IMR-90 (cell line): ENCODE results near the gene BTN2A1. TPM values are rescaled to one million over a fixed set of nuclear protein-coding genes. Genes with fewer than 3 reads are reported as not detected.

Experiments
- ATAC-seq: fragments of 200-7000 bp; cut with Tn5 transposase; 2 replicates; pipeline ENCODE4 v1.9.1; 2020; ENCODE audit warnings: low read depth, mild to moderate bottlenecking, moderate library complexity
- BruUV-seq: library from RNA; stranded (reverse); fragments of 400-500 nt; replicated peaks from 2 replicates; lab custom pipeline; 2021; lab: Mats Ljungman, UMichigan
- CTCF ChIA-PET: fragments of 300-600 bp; formaldehyde crosslinking; extraction: SDS; loops from one replicate; lab custom pipeline; 2021; ENCODE audit warnings: antibody characterized with exemption; lab: Yijun Ruan, JAX
- POLR2A ChIA-PET: fragments of 300-600 bp; sonication (Branson Sonifier 250); formaldehyde crosslinking; loops from one replicate; lab custom pipeline; 2022; ENCODE audit warnings: antibody characterized with exemption; ENCODE audit not compliant: unreplicated experiment; lab: Charles Lee
- DNase-seq: peaks from one replicate; pipeline ENCODE4 v3.0.0; 2013
- H2AFZ ChIP-seq: replicated peaks from 2 replicates; pipeline ENCODE3; 2013; ENCODE audit warnings: low read length, mild to moderate bottlenecking; ENCODE audit not compliant: poor library complexity
- H2AK5ac ChIP-seq: 2 replicates; pipeline ENCODE4 v1.6.1; 2013; ENCODE audit warnings: low read depth, low read length, inconsistent platforms
- H2AK9ac ChIP-seq: replicated peaks from 2 replicates; pipeline ENCODE3; 2013; ENCODE audit warnings: mild to moderate bottlenecking, low read depth, low read length, moderate library complexity; ENCODE audit not compliant: poor library complexity
- H2BK120ac ChIP-seq: 2 replicates; pipeline ENCODE4 v1.6.1; 2013; ENCODE audit warnings: low read depth, low read length, inconsistent platforms
- H2BK15ac ChIP-seq: 3 replicates; pipeline ENCODE4 v1.6.1; 2013; ENCODE audit warnings: low read depth, low read length, inconsistent platforms
- H2BK20ac ChIP-seq: 2 replicates; pipeline ENCODE4 v1.6.1; 2013; ENCODE audit warnings: low read depth, mild to moderate bottlenecking, inconsistent platforms, low read length, moderate library complexity
- H2BK5ac ChIP-seq: 2 replicates; pipeline ENCODE4 v1.6.1; 2013; ENCODE audit warnings: mild to moderate bottlenecking, low read depth, low read length, inconsistent platforms; ENCODE audit not compliant: poor library complexity, severe bottlenecking
- H3K14ac ChIP-seq: replicated peaks from 2 replicates; pipeline ENCODE4 v1.6.1; 2013; ENCODE audit warnings: low read depth, low read length, inconsistent platforms
- H3K18ac ChIP-seq: 2 replicates; pipeline ENCODE4 v1.6.1; 2013; ENCODE audit warnings: low read depth, low read length, control low read depth
- H3K23ac ChIP-seq: 2 replicates; pipeline ENCODE4 v1.6.1; 2013; ENCODE audit warnings: low read depth, low read length, inconsistent platforms
- H3K27ac ChIP-seq: 2 replicates; pipeline ENCODE4 v1.5.1; 2013; ENCODE audit warnings: mild to moderate bottlenecking, control low read depth, low read length; ENCODE audit not compliant: insufficient read depth
- H3K27me3 ChIP-seq: 2 replicates; pipeline ENCODE4 v1.6.1; 2013; ENCODE audit warnings: low read length; ENCODE audit not compliant: control insufficient read depth, insufficient read depth
- H3K36me3 ChIP-seq: 2 replicates; pipeline ENCODE4 v1.6.1; 2013; ENCODE audit warnings: low read length, mixed read lengths; ENCODE audit not compliant: control insufficient read depth, insufficient read depth
- H3K4ac ChIP-seq: 2 replicates; pipeline ENCODE4 v1.6.1; 2013; ENCODE audit warnings: low read depth, low read length, inconsistent platforms
- H3K4me1 ChIP-seq: 2 replicates; pipeline ENCODE4 v1.6.1; 2013; ENCODE audit warnings: low read length, mixed read lengths; ENCODE audit not compliant: control insufficient read depth, insufficient read depth
- H3K4me2 ChIP-seq: 2 replicates; pipeline ENCODE4 v1.6.1; 2013; ENCODE audit warnings: low read depth, mild to moderate bottlenecking, control low read depth, low read length, moderate library complexity
- H3K4me3 ChIP-seq: 2 replicates; pipeline ENCODE4 v1.5.1; 2013; ENCODE audit warnings: low read depth, mild to moderate bottlenecking, control low read depth, low read length, moderate library complexity; ENCODE audit not compliant: insufficient read depth
- H3K56ac ChIP-seq: 2 replicates; pipeline ENCODE4 v1.6.1; 2013; ENCODE audit warnings: low read length, inconsistent platforms; ENCODE audit not compliant: insufficient read depth; ENCODE audit errors: extremely low read depth
- H3K79me1 ChIP-seq, 2 experiments: 2 replicates each; pipeline ENCODE4 v1.6.1; 2013; ENCODE audit warnings: low read length in 2 of 2, inconsistent platforms in 1 of 2, low read depth in 1 of 2
- H3K9ac ChIP-seq: 2 replicates; pipeline ENCODE4 v1.6.1; 2013; ENCODE audit warnings: low read depth, low read length, control low read depth
- H3K9me1 ChIP-seq: 2 replicates; pipeline ENCODE4 v1.6.1; 2013; ENCODE audit warnings: low read length, inconsistent platforms; ENCODE audit not compliant: insufficient read depth
- H3K9me3 ChIP-seq: 2 replicates; pipeline ENCODE4 v1.6.1; 2013; ENCODE audit warnings: low read length; ENCODE audit not compliant: control insufficient read depth, insufficient read depth
- H4K20me1 ChIP-seq: 2 replicates; pipeline ENCODE4 v1.6.1; 2013; ENCODE audit warnings: low read length, inconsistent platforms; ENCODE audit not compliant: insufficient read depth
- H4K5ac ChIP-seq: 2 replicates; pipeline ENCODE4 v1.6.1; 2013; ENCODE audit warnings: mild to moderate bottlenecking, low read depth, low read length, control low read depth
- H4K8ac ChIP-seq, 2 experiments: 2 replicates each; pipeline ENCODE4 v1.6.1; 2013; ENCODE audit warnings: low read depth in 2 of 2, low read length in 2 of 2, control low read depth in 1 of 2, inconsistent platforms in 1 of 2
- H4K91ac ChIP-seq: 2 replicates; pipeline ENCODE4 v1.6.1; 2013; ENCODE audit warnings: low read depth, low read length, inconsistent platforms; ENCODE audit not compliant: insufficient read depth
- CEBPB ChIP-seq: IDR thresholded peaks from 2 replicates; pipeline ENCODE4 v1.6.1; 2012; ENCODE audit warnings: low read depth, low read length, improper control_type of control experiment
- FOS ChIP-seq: fragments of 150-350 bp; IDR thresholded peaks from 2 replicates; pipeline ENCODE4 v1.6.1; 2016; ENCODE audit warnings: low read depth, low read length
- MAFK ChIP-seq: IDR thresholded peaks from 2 replicates; pipeline ENCODE4 v1.6.1; 2012; ENCODE audit warnings: low read depth, low read length, improper control_type of control experiment
- POLR2A ChIP-seq: IDR thresholded peaks from 2 replicates; pipeline ENCODE4 v1.6.1; 2012; ENCODE audit warnings: mild to moderate bottlenecking, low read depth, low read length
- SMC3 ChIP-seq: fragments of 150-350 bp; IDR thresholded peaks from 2 replicates; pipeline ENCODE4 v1.6.1; 2016; ENCODE audit warnings: low read depth, mild to moderate bottlenecking, antibody characterized with exemption, low read length, moderate library complexity
- WGBS, 2 experiments: methylation state at CpG; one replicate each; pipeline versions ENCODE4 v1.1.5 to v1.1.7; 2013; ENCODE audit warnings: missing lambda C conversion rate in 2 of 2; ENCODE audit not compliant: insufficient read length in 1 of 2; ENCODE audit errors: extremely low coverage in 2 of 2; 5-methylcytosine and 5-hydroxymethylcytosine counted together
- dilution Hi-C: fragments of 300-500 bp; cut with HindIII; formaldehyde crosslinking; loops from one replicate; pipeline ENCODE4 v1.14.3; 2018; ENCODE audit warnings: low sequenced_read_pairs; ENCODE audit not compliant: unreplicated experiment
- in situ Hi-C: fragments of 300-500 bp; cut with MboI; formaldehyde crosslinking; loops from 3 replicates; pipeline ENCODE4 v1.14.3; 2019; ENCODE audit warnings: low sequenced_read_pairs, inconsistent platforms, mixed read lengths
- intact Hi-C: fragments of 100-400 bp; cut with micrococcal nuclease; formaldehyde crosslinking; loops from 2 replicates; pipeline ENCODE4 v1.10.0; 2022
- polyA plus RNA-seq, 3 experiments: library from polyadenylated mRNA; depleted of rRNA; stranded (reverse); fragments of >200 nt; gene quantifications; 2 replicates each; pipeline ENCODE4 v1.2.3, GENCODE V29; 2012; ENCODE audit warnings: low replicate concordance in 1 of 3
- total RNA-seq: library from RNA; depleted of rRNA; stranded (reverse); fragments of >200 nt; gene quantifications from 2 replicates; pipeline ENCODE4 v1.2.3, GENCODE V29; 2012

BTN2A1 gene
- total and polyA plus RNA-seq, 2 of the 4 experiments (the other 2 are of a cell fraction) = 13.6 to 40.2 TPM

DNA sequence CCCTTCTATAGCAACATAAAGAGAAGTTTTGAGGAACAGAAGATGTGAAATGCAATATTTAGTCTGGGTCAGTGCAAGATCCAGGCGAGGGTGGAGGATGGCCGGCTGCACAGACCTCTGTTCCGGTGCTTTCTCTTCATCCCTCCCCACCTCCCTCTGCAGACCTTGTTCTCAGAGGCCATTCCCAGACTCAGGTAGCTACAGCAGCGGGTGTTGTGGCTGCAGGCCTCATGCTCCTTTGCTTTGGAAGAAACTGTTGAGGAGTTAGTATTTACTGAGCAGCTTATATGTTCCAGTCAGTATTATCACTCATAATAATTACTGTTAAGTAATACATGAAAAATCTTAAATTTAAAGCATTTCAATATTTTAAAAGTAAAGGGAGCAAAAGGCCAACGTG, 15.8 kb upstream of the BTN2A1 start:
- Histone ChIP-seq H3K9ac (peak overlapping the region; percentile 15; the same call in 1 of the 2 replicates), H3K27me3 (no peaks in the 10 kb centered on the region), H2BK15ac (no peak overlapping the region), H3K4me3 (peak overlapping the region; percentile 3; the same call in 1 of the 2 replicates), H2BK5ac (no peak overlapping the region), H3K14ac (no peak overlapping the region; the same call in 1 of the 2 replicates), H3K9me1 (0 out of 2 replicates have a peak, but pooled peaks cover 2% of the 10 kb centered on the region), H2BK20ac (peak overlapping the region; percentile 69), H3K23ac (peak overlapping the region; percentile 64; the same call in 1 of the 2 replicates), H3K4me2 (peak overlapping the region; percentile 61), H4K5ac (no peak overlapping the region), H3K9me3 (no peaks in the 10 kb centered on the region), H3K4ac (no peak overlapping the region), H3K27ac (no peak overlapping the region), H3K56ac (no peak overlapping the region), H2AK5ac (no peak overlapping the region), H2AFZ (peak overlapping the region; percentile 46), H2BK120ac (no peak overlapping the region), H3K36me3 (peaks cover 8% of the 10 kb centered on the region), H4K8ac (0 out of 4 replicates have a peak overlapping the region, but pooled peaks of 1 of the 2 experiments have one; percentile 13), H4K91ac (peak overlapping the region; percentile 47; the same call in 1 of the 2 replicates), H3K18ac (no peak overlapping the region), H3K79me1 (peaks cover 0 to 3% of the 10 kb centered on the region in 2 experiments; a peak in 1 of 4 replicates), H4K20me1 (no peaks in the 10 kb centered on the region), H3K4me1 (peaks cover 4% of the 10 kb centered on the region), H2AK9ac (no peak overlapping the region)
- WGBS, 2 experiments = no CpG with 5 or more reads among the region's 5 CpGs
- dilution Hi-C loops (no loop called here), intact Hi-C loops (no loop called here), in situ Hi-C loops (no loop called here)
- POLR2A ChIA-PET = no interaction called here
- CTCF ChIA-PET = no interaction called here
- ATAC-seq (no peak), DNase-seq (no peak)
- TF ChIP-seq POLR2A (no peak), FOS (no peak), SMC3 (no peak), CEBPB (no peak), MAFK (no peak)
- no TSS peak for BruUV-seq
